Measurements from ENCODE around the gene CLEC16A. TPM values are rescaled to one million over a fixed set of nuclear protein-coding genes. Genes with fewer than 3 reads are reported as not detected.

CLEC16A gene, protein sequence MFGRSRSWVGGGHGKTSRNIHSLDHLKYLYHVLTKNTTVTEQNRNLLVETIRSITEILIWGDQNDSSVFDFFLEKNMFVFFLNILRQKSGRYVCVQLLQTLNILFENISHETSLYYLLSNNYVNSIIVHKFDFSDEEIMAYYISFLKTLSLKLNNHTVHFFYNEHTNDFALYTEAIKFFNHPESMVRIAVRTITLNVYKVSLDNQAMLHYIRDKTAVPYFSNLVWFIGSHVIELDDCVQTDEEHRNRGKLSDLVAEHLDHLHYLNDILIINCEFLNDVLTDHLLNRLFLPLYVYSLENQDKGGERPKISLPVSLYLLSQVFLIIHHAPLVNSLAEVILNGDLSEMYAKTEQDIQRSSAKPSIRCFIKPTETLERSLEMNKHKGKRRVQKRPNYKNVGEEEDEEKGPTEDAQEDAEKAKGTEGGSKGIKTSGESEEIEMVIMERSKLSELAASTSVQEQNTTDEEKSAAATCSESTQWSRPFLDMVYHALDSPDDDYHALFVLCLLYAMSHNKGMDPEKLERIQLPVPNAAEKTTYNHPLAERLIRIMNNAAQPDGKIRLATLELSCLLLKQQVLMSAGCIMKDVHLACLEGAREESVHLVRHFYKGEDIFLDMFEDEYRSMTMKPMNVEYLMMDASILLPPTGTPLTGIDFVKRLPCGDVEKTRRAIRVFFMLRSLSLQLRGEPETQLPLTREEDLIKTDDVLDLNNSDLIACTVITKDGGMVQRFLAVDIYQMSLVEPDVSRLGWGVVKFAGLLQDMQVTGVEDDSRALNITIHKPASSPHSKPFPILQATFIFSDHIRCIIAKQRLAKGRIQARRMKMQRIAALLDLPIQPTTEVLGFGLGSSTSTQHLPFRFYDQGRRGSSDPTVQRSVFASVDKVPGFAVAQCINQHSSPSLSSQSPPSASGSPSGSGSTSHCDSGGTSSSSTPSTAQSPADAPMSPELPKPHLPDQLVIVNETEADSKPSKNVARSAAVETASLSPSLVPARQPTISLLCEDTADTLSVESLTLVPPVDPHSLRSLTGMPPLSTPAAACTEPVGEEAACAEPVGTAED
- 9.9 and 10.8 TPM in 2 replicates for total RNA-seq (2014; rRNA removed; shearing (Covaris generic))
- polyA plus RNA-seq (2014; cell fraction: nucleus; rRNA removed) = 4.4 and 7.2 TPM in 2 replicates

DNA sequence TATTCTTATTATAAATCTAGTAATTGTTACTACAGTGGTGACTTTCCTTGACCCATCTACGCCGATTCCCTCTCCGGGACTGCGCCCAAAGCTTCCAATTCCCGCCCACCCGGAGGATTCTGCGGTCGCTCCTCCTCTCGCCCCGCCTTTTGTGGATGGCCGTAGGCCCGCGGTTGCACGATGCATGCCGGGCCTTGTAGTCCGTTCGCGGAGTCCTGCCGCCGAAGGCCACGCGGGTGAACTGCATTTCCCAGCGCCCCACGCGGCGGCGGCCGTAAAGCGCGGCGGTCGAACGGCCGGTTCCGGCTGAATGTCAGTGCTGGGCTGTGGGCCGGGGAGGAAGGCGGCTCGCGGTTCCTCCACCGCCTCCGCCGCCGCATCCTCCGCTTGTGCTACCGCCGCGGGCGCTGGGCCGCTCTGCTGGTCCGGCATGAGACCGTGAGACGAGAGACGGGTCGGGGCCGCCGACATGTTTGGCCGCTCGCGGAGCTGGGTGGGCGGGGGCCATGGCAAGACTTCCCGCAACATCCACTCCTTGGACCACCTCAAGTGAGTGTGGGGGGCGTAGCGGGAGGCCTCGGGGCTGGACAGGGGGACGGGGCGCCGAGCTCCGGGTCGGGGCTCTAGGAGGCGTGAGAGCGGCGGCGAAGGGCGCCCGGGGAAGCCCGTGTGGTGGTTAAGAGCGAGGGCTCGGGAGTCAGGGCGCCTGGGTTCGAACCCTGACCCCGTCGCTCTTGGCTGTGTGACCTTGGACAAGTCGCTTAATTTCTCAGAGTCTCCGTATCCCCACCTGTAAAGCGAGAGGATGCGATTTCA, at the start of gene CLEC16A:
Gene CLEC16A (plus strand): TSS at position 316 of the 816 bp plus-strand sequence. CDS start 154 bp downstream, at position 470.
- peak; percentile 94 for DNase-seq (ENCODE audit: extremely low read depth, low read depth)

- DNase-seq (ENCODE audit: extremely low read depth, low read depth) = peak; percentile 44
These were observed 49.1 kb upstream of the CLEC16A start for GRCh38 chr16:10895053-10895946.

- DNase-seq (ENCODE audit: extremely low read depth, low read depth) = no peak
These were observed 48.2 kb upstream of the CLEC16A start for GRCh38 chr16:10896165-10896564.

DNA sequence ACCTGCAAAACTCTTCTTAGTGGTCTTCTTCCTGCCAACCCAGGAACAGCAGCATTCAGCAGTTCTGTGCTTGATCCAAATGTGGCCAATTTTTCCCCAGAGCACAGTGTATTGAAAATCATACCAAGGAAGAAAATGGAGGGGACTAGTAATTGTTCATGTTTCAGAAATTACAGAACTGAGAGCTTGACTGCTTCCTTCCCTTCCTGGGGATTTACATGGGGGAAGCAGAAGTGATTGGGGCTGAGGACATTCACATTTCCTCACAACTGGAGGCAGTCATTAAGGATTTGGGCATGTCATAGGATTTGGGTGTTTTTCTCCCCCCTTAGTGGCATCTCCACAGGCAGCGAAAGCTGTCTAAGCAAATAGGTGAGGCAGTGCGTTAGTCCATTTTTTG, 47.6 kb upstream of the CLEC16A start:
- DNase-seq (ENCODE audit: extremely low read depth, low read depth) = no peak

DNA sequence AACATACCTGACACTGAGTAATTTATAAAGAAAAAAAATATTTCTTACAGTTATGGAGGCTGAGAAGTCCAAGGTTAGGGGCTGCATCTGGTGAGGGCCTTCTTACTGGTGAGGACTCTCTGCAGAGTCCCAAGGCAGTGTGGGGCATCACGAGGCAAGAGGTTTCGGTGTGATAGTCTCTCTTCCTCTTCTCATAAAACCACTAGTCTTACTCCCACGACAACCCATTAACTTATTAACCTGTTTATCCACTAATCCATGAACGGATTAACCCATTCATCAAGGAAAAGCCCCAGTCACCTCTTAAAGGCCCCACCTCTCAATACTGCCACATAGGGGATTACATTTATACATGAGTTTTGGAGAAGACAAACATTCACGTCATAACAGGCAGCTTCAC, 47.2 kb upstream of the CLEC16A start:
- DNase-seq (ENCODE audit: extremely low read depth, low read depth) = no peak

- no peak for DNase-seq (ENCODE audit: extremely low read depth, low read depth)
These were observed 41.4 kb upstream of the CLEC16A start for GRCh38 chr16:10902999-10903398.

GRCh38 chr16:10906482-10906881, 37.9 kb upstream of the CLEC16A start:
- DNase-seq (ENCODE audit: extremely low read depth, low read depth) = no peak

GRCh38 chr16:10906914-10907756, 37.2 kb upstream of the CLEC16A start:
- DNase-seq (ENCODE audit: extremely low read depth, low read depth) = no peak

DNA sequence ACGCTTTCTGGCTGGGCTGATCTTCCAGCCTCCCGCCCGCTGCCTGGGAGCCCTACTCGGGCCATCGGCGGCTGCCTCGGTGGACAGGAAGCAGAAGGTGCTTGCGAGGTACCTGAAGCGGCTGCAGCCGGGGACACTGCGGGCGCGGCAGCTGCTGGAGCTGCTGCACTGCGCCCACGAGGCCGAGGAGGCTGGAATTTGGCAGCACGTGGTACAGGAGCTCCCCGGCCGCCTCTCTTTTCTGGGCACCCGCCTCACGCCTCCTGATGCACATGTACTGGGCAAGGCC, 36.7 kb upstream of the CLEC16A start:
- DNase-seq (ENCODE audit: extremely low read depth, low read depth) = no peak

- no peak for DNase-seq (ENCODE audit: extremely low read depth, low read depth)
These were observed 33.1 kb upstream of the CLEC16A start for GRCh38 chr16:10911267-10911666.

DNA sequence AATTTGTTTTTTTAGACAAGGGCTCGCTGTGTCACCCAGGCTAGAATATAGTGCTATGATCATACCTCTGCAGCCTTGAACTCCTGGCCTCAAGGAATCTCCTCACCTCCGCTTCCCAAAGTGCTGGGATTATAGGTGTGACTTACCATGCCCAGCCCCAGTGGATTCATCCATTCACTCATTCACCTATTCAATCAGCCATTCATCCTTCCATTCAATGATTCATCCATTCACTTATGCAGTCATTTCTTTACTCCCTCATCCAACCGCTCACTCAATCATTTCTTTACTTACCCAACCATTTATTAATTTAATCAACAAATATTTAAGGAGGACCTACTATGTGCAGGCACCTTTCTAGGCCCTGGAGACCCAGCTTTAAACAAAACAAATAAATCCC, 27.8 kb upstream of the CLEC16A start:
- no peak for DNase-seq (ENCODE audit: extremely low read depth, low read depth)

- peak; percentile 87 for DNase-seq (ENCODE audit: extremely low read depth, low read depth)
These were observed 25.9 kb upstream of the CLEC16A start for GRCh38 chr16:10918294-10919002.

DNA sequence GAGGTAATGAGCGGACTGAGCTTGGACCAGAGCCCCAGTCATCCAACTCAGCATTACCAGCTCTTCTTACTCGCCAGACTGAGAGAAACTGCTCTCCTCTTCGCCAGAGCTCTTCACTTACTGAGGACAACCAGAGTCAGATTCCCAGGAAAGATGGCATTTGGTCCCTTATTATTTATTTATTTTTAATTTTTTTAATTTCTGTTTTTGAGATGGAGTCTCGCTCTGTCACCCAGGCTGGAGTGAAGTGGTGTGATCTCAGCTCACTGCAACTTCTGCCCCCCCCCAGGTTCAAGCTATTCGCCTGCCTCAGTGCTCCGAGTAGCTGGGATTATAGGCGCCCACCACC, 25.4 kb upstream of the CLEC16A start:
- DNase-seq (ENCODE audit: extremely low read depth, low read depth) = no peak

DNA sequence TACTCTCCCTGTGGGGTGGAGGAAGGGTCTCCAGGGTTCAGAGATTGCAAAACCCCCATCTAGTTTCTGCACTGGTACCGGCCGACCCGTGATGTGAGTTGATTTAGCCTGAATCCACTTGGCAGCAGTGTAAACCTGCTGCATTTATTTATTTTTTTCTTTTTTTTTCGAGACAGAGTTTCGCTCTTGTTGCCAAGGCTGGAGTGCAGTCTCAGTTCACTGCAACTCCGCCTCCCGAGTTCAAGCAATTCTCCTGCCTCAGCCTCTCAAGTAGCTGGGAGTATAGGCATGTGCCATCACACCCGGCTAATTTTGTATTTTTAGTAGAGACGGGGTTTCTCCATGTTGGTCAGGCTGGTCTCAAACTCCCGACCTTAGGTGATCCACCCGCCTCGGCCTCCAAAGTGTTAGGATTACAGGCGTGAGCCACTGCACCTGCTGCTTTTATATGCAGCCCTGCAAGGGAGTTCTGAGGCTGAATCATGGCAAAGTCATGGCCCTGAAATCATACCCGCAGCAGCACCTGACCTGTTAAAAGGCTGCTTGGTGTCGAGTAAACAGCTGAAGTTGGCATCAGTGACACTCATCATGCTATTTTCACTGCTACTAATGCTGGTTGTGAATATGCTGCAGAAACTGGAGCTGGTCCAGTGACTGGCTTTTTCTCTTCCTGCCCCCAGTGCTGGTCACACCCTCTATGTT, 23.5 kb upstream of the CLEC16A start:
- DNase-seq (ENCODE audit: extremely low read depth, low read depth) = no peak

DNA sequence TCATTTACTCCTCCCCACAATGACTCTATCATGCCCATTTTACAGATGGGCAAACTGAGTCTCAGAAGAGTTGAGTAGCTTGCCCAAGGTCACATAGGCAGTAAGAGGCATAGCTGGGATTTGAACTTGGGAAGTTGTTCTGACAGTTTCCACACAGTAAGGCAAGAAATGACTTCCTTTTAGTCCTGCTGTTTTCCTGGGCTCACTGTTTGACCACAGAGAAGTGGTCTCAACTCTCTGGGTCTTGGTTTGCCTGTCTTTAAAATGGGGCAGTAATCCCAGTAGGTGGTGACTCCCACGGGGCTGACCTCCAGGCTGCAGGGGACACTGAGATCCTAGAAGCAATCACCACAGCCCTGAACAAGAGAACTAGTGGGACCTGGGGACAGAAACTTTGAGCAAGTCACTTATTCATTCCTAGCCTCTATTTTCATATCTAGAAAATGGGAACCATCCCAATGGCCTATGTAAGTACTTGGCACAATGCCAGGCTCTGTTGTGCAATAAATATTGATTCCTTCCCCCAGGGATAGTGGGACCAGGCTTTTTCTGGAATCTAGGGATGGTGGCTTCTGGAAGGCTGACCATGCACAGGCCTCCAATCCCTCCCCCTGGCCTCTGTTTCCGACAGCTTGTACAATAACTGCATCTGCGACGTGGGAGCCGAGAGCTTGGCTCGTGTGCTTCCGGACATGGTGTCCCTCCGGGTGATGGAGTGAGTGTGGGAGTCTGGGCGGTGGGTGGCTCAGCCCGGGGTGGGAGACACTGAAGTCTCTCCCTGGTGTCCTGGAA, 22.6 kb upstream of the CLEC16A start:
- DNase-seq (ENCODE audit: extremely low read depth, low read depth) = no peak

- no peak for DNase-seq (ENCODE audit: extremely low read depth, low read depth)
These were observed 21.8 kb upstream of the CLEC16A start for GRCh38 chr16:10922328-10923145.

Data from NCI-H460 (cell line).